CD4-positive, alpha-beta T cell treated with Interleukin-17A for 1 hour (primary cell): Measurements from ENCODE around the gene CIZ1.
"Not testable (repeated sequence)": the region's sequence is repeated elsewhere in the genome, so short reads cannot be mapped to it uniquely, and the experiment has no call there.

Experiments
- DNase-seq: peaks from one replicate; pipeline ENCODE4 v3.0.0-alpha.2; 2020

The CIZ1 gene, protein sequence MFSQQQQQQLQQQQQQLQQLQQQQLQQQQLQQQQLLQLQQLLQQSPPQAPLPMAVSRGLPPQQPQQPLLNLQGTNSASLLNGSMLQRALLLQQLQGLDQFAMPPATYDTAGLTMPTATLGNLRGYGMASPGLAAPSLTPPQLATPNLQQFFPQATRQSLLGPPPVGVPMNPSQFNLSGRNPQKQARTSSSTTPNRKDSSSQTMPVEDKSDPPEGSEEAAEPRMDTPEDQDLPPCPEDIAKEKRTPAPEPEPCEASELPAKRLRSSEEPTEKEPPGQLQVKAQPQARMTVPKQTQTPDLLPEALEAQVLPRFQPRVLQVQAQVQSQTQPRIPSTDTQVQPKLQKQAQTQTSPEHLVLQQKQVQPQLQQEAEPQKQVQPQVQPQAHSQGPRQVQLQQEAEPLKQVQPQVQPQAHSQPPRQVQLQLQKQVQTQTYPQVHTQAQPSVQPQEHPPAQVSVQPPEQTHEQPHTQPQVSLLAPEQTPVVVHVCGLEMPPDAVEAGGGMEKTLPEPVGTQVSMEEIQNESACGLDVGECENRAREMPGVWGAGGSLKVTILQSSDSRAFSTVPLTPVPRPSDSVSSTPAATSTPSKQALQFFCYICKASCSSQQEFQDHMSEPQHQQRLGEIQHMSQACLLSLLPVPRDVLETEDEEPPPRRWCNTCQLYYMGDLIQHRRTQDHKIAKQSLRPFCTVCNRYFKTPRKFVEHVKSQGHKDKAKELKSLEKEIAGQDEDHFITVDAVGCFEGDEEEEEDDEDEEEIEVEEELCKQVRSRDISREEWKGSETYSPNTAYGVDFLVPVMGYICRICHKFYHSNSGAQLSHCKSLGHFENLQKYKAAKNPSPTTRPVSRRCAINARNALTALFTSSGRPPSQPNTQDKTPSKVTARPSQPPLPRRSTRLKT

GRCh38 chr9:128191406-128192046 lies at the start of gene CIZ1:
Gene CIZ1, minus strand, starts transcription at chr9:128191572. Its CDS starts 715 bp downstream, at chr9:128190857.
- DNase-seq: peak; percentile 72

- no peak for DNase-seq
These were observed 42.5 kb upstream of the CIZ1 start for GRCh38 chr9:128233817-128234406.

DNA sequence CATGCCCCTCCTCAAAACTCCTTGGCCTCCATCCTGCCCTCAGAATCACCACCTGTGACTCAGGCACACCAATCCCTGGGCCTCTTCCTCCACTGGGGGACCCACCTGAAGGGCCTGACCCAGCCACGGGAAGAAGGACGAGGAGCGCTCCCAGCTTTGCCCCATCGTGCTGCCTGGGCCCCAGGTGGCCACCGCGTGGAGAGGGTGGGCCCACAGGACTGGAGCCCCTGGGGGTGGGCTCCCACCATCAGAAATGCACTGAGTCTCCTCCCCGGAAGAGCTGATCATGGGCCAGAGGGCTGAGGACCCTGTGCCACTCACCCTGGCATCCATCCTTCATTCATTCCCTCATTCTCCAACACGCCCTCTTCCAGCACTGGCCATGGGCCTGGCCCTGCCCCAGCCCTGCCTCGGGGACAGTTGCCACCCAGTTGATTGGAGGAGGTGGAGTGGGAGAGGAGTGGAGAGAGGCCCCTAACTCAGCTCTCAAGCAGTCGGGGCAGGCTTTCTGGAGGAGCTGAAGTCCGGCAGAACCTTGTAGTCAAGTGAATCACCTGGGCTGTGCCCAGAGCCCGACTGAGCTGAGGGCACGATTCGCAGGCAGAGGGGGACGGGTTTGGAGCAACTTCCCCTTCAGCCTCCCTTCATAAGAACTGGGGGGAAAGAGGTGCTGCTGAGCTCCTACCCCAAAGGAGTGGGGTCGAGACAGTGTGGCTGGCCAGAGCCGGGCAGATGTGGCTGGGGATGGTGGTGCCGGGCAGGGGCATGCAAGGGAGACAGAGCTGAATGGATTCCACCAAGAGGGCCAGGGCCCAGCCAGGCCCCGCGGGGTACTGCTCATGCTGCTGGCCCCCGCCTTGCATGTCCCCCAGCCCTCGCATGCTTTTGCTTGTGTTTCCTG lies 41.4 kb upstream of the CIZ1 start:
- no peak for DNase-seq

DNA sequence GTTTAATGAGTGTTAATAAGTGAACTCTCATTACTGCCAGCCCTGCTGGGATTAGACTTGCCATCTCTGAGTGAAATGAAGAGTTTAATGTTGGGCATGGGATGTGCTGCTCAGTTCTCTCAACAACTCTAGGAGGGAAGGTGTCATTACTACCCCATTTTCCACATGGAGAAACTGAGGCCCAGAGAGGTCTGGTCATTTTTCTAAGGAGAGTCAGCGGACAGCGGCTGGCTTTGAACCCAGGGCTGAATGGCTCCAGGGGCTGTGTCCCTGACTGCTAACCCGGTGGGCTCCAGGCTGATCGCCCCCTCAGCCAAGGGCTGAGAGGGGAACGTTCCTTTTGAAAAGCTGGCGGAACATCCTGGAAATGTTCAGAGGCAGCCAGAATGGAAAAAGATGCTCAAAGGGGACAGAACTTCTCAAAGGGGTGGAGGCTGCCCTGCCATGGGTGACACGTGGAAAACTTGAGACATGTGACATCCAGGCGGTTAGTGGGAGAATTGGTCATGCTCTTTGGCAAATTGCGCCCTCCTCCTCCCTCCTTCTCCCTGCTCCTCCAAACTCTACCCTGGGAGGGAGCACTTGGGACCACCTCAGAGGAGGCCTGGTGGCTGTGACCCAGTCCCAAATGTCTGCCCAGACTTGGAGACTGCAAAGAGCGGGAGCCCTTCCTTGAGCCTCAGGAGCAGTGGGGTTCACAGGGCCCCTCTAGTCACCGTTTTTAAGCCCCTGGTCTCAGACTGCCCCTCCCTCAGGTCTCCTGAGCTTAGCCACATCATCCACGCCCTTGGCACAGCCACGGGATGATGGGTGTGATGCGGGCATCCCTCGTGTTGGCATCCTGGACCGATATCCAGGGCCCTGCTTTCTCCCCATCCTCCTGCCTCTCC lies 40.5 kb upstream of the CIZ1 start:
- no peak for DNase-seq

DNA sequence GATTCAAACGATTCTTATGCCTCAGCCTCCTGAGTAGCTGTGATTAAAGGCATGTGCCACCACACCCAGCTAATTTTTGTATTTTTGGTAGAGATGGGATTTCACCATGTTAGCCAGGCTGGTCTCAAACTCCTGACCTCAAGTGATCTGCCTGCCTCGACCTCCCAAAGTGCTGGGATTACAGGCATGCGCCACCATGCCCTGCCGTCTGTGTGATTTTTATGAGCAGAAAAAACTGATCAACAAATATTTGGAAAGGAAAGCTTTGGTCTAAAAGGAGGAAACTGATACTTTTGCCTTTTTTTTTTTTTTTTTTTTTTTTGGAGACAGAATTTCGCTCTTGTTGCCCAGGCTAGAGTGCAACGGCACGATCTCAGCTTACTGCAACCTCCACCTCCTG lies 39.5 kb upstream of the CIZ1 start:
- not testable (repeated sequence) for DNase-seq

DNA sequence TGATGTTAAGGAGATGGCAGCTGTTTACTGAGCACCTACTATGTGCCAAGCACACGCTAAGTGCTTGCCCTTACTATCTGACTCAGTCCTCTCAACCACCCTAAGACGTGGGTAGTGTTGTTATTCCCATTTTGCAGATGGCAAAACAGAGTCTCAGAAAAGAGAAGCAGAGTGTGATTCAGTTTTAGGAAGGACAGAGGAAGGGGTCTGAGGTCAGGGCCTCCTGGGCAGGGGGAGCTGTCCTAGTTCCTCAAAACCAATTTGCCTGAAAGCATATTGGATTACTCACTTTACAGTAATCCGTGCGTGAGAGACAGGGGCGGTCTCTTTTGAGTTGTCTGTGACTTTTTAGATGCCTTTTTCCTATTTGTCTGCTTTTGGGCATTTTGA lies 35.0 kb upstream of the CIZ1 start:
- no peak for DNase-seq

DNA sequence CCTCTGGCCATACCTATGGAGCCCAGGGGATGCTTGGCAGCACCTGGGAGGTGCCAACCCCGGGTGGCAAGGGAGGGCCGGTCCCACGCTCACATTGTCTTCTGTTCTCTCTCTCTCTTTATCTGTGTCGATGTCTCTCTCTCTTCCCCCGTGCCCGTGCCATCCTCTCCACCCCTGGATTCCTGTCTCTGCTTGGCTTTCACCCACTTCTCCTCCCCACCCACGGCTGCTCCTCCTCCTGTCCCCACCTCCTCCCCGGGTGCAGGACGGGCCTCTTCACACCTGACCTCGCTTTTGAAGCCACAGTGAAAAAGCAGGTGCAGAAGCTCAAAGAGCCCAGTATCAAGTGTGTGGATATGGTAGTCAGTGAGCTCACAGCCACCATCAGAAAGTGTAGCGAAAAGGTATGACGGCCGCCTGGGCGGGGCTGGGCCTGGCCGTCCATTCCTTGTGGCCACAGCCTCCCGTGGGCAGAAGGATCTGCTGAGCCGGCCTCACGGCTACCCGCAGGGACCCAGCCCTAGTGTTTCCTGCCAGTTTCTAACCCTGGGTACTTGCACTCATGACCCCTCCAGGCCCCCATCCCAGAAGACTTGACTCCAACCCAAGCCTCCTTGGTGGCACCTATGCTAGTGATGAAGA lies 34.5 kb upstream of the CIZ1 start:
- no peak for DNase-seq

DNA sequence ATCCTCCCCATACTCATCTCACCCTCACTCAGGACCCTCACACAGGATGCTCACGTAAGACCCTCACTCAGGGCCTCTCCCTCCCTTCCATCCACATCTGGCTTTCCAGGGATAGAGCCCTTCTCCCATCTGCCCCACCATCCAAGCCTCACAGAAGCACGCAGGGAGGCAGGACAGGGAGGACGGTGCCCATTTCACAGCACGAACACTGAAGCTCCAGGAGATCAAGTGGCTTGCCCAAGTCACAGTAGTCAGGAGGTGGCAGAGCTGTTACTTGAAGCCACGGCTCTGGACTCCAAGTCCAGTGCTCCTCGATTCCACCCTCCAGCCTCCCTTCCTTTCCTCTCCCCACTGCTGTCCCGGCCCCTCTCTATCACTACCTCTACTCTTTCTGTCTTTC lies 33.5 kb upstream of the CIZ1 start:
- no peak for DNase-seq

DNA sequence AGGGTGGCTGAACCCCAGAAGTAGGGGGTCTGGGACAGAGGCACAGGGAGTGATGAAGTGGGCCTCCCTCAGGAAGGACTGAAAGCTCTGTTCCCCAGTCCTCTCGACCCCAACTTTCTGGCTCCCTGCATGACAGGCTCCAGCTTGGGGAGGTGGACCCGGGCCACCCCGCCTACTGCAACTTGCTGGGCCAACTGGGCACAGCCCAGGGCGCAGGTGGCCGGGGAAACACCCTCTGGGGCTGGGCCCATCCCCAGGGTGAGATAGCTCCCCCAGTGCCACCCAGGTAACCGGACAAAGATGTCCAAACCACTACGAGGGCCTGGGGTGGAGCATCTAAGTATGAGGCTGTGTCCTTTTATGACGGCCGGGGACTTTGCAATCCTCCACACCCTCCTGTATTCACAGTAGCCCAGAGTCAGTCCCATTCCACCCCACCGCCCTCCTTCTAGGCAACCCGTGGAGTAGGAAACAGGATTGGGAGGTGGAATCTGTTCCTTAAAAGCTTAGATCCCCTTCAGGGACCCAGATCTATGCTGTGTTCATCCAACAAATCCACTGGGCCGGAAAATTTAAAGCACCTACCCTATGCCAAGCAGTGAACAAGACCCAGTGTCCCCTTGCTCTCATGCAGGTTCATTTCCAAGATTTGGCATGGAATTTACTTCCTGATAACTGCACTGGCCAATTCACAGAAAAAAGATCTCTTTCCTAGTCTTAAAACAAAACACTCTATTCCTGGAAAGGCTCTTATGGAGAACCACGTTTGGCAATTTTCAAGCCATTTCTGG lies 31.7 kb upstream of the CIZ1 start:
- DNase-seq: no peak

GRCh38 chr9:128222026-128222425 lies 30.7 kb upstream of the CIZ1 start:
- DNase-seq: no peak

GRCh38 chr9:128219831-128220230 lies 28.5 kb upstream of the CIZ1 start:
- no peak for DNase-seq

DNA sequence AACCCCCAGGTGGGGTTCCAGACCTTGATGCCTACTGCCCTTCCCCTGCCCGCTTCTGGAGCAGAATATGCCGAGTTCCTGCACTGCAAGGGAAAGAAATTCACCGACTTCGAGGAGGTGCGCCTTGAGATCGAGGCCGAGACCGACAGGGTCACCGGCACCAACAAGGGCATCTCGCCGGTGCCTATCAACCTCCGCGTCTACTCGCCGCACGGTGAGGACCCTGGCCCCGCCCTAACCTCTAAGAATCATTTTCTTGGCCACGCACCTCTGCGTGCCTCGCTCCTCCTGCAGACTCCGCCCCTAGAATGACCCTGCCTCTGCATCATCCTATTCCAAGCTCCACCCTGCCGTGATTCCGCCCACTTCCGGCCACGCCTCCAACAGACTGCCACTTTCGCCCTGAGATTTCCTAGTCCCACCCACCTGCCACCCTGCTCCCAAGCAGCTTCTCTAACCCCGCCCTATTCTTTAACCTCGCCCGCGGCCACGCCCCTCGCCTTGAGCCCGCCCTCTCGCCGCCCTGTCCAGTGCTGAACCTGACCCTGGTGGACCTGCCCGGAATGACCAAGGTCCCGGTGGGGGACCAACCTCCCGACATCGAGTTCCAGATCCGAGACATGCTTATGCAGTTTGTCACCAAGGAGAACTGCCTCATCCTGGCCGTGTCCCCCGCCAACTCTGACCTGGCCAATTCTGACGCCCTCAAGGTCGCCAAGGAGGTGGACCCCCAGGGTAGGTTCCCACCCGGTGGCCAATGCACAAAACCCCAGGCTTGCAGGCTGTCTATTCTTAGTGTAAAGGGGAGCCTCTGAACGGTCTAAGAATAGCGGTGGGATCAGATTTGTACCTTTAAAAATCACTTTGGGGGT lies 27.4 kb upstream of the CIZ1 start:
- DNase-seq: peak; percentile 97

GRCh38 chr9:128218172-128218517 lies 26.8 kb upstream of the CIZ1 start:
- DNase-seq: no peak

- DNase-seq: no peak
These were observed 25.6 kb upstream of the CIZ1 start for GRCh38 chr9:128216781-128217553.

DNA sequence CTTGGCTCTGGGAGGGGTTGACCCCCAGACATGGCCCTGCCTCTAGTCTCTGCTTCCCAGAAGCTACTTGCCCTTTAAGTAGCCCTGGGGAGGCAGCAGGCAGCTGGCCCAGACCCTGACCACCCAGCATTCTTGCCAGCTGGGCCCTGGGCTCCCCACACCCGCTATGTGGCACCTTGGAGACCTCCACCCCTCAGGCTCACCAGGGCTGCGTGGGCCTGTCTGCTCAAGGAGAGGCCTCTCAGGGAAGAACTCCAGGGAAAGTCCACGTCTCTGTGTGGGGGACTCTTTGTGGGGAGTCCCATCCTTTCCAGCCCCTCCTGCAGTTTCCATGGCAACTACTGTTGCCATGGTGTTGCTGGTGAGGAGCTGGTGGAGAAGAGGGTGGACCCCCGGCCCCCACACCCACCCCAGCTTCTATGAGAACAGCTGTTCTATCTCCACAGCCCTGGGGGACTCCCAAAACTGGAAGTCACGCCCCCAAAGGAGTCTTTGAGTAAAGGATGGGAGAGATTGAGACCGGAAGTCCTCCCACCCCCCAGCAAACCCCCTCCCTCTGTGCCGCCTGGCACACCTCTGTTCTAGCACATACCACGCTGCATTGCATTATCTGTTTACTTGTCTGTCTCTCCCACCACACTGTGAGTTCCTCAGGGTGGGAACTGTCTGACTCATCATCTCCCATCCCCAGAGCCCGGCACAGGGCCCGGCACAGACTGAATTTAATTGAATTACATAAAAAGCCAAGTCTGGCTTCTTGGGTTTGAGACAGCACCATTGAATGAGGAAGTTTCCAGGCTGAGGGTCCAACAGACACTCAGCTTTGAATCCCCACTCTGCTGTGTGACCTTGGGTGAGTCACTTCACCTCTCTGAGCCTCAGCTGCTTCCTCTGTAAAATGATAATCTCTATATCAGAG lies 24.4 kb upstream of the CIZ1 start:
- DNase-seq: no peak
